Measurements from ENCODE around the gene SPATA31C2. TPM values are rescaled to one million over a fixed set of nuclear protein-coding genes. Genes with fewer than 3 reads are reported as not detected.

Gene SPATA31C2
- total and polyA plus RNA-seq, 2 donors (not counting 1 experiment from before 2014, with no cell fraction given) = not detected

GRCh38 chr9:88169700-88170099 lies 31.4 kb upstream of the SPATA31C2 start:
- no peaks in the 10 kb centered on the region for H3K4me1 ChIP-seq (ENCODE audit: control insufficient read depth in 2 of 2, insufficient read depth in 2 of 2, low read length in 2 of 2)
- Mint-ChIP-seq H3K9me3 (ENCODE audit: insufficient read depth) (no peaks in the 10 kb centered on the region), H3K4me1 (no peaks in the 10 kb centered on the region), H3K27ac (no peak overlapping the region), H3K4me3 (no peak overlapping the region), H3K27me3 (peaks cover 8% of the 10 kb centered on the region)
- CTCF ChIA-PET = no interaction called here
- H3K36me3 ChIP-seq (replicated peaks in 1 of 2; ENCODE audit: control extremely low read depth in 1 of 2, control insufficient read depth in 1 of 2, extremely low read depth in 1 of 2, insufficient read depth in 2 of 2, low read length in 1 of 2) = no peaks in the 10 kb centered on the region
- intact Hi-C loops (cut with micrococcal nuclease) = no loop called here
- H3K4me3 ChIP-seq (ENCODE audit: control extremely low read depth in 1 of 5, extremely low read depth in 1 of 5, insufficient read depth in 1 of 5, low read depth in 2 of 5, low read length in 4 of 5) = no peak overlapping the region
- no peak for ATAC-seq (ENCODE audit: low read depth)
- no peaks in the 10 kb centered on the region for H3K27me3 ChIP-seq (replicated peaks in 1 of 4; ENCODE audit: control extremely low read depth in 1 of 4, control insufficient read depth in 3 of 4, insufficient read depth in 4 of 4, low read length in 3 of 4)
- POLR2A ChIA-PET = no interaction called here
- DNase-seq = no peak
- TF ChIP-seq CTCF (IDR thresholded peaks at IDR 0.05) (no peak), EZH2 (IDR thresholded peaks at IDR 0.05; ENCODE audit: borderline replicate concordance, insufficient read depth, low read depth, low read length, poor library complexity, severe bottlenecking) (no peak)
- no peaks in the 10 kb centered on the region for H4K20me1 ChIP-seq (ENCODE audit: control insufficient read depth, insufficient read depth, low read length, poor library complexity, severe bottlenecking)
- H3K27ac ChIP-seq (ENCODE audit: low read length in 2 of 2) = no peak overlapping the region
- no peak overlapping the region for H3K4me2 ChIP-seq (replicated peaks; ENCODE audit: low read depth, low read length, poor library complexity, severe bottlenecking)
- H2AFZ ChIP-seq (ENCODE audit: insufficient read depth, low read depth, low read length, poor library complexity, severe bottlenecking) = no peak overlapping the region
- peaks cover 0 to 3% (median 0%) of the 10 kb centered on the region in 3 donors for H3K9me3 ChIP-seq (ENCODE audit: control extremely low read depth in 1 of 3, control insufficient read depth in 2 of 3, insufficient read depth in 1 of 3, low read length in 2 of 3)
- H3K9ac ChIP-seq (ENCODE audit: low read length) = no peak overlapping the region
- no peaks in the 10 kb centered on the region for H3K79me2 ChIP-seq (ENCODE audit: control insufficient read depth, insufficient read depth, low read length)

- ChIA-PET POLR2A (no interaction called here), CTCF (no interaction called here)
- H3K79me2 ChIP-seq (ENCODE audit: control insufficient read depth, insufficient read depth, low read length) = no peaks in the 10 kb centered on the region
- H3K36me3 ChIP-seq (replicated peaks in 1 of 2; ENCODE audit: control extremely low read depth in 1 of 2, control insufficient read depth in 1 of 2, extremely low read depth in 1 of 2, insufficient read depth in 2 of 2, low read length in 1 of 2) = no peaks in the 10 kb centered on the region
- no peak overlapping the region for H3K4me3 ChIP-seq (ENCODE audit: control extremely low read depth in 1 of 5, extremely low read depth in 1 of 5, insufficient read depth in 1 of 5, low read depth in 2 of 5, low read length in 4 of 5)
- Mint-ChIP-seq H3K4me3 (no peak overlapping the region), H3K27me3 (peaks cover 18% of the 10 kb centered on the region), H3K27ac (no peak overlapping the region), H3K4me1 (no peaks in the 10 kb centered on the region), H3K9me3 (ENCODE audit: insufficient read depth) (no peaks in the 10 kb centered on the region)
- no peaks in the 10 kb centered on the region for H3K4me1 ChIP-seq (ENCODE audit: control insufficient read depth in 2 of 2, insufficient read depth in 2 of 2, low read length in 2 of 2)
- no peak overlapping the region for H2AFZ ChIP-seq (ENCODE audit: insufficient read depth, low read depth, low read length, poor library complexity, severe bottlenecking)
- ATAC-seq (ENCODE audit: low read depth) (no peak), DNase-seq (no peak)
- H3K9me3 ChIP-seq (ENCODE audit: control extremely low read depth in 1 of 3, control insufficient read depth in 2 of 3, insufficient read depth in 1 of 3, low read length in 2 of 3) = peaks cover 0 to 9% (median 0%) of the 10 kb centered on the region in 3 donors
- no peak overlapping the region for H3K4me2 ChIP-seq (replicated peaks; ENCODE audit: low read depth, low read length, poor library complexity, severe bottlenecking)
- no peaks in the 10 kb centered on the region for H3K27me3 ChIP-seq (replicated peaks in 1 of 4; ENCODE audit: control extremely low read depth in 1 of 4, control insufficient read depth in 3 of 4, insufficient read depth in 4 of 4, low read length in 3 of 4)
- intact Hi-C loops (cut with micrococcal nuclease) = no loop called here
- H3K27ac ChIP-seq (ENCODE audit: low read length in 2 of 2) = no peak overlapping the region
- no peaks in the 10 kb centered on the region for H4K20me1 ChIP-seq (ENCODE audit: control insufficient read depth, insufficient read depth, low read length, poor library complexity, severe bottlenecking)
- H3K9ac ChIP-seq (ENCODE audit: low read length) = no peak overlapping the region
- TF ChIP-seq CTCF (IDR thresholded peaks at IDR 0.05) = no peak
- TF ChIP-seq EZH2 (IDR thresholded peaks at IDR 0.05; ENCODE audit: borderline replicate concordance, insufficient read depth, low read depth, low read length, poor library complexity, severe bottlenecking) = no peak
- WGBS (ENCODE audit: insufficient coverage) = no CpG with 5 or more reads among the region's 3 CpGs
Measured at GRCh38 chr9:88168564-88168963, 30.3 kb upstream of the SPATA31C2 start.

All from B cell (primary cell).